HEK293 (cell line): ENCODE measurements around the gene CDCA5.

Experiments used
- KLF17 ChIP-seq: fragments of 450-650 bp; formaldehyde crosslinking; IDR thresholded peaks from 2 replicates; pipeline ENCODE4 v1.5.1; 2016; ENCODE audit warnings: missing biosample characterization, missing genetic modification characterization
- YY1 ChIP-seq: fragments of 450-650 bp; formaldehyde crosslinking; IDR thresholded peaks from 2 replicates; pipeline ENCODE4 v1.5.1; 2018; ENCODE audit warnings: missing biosample characterization, missing genetic modification characterization
- ZNF184 ChIP-seq: fragments of 450-650 bp; IDR thresholded peaks from 2 replicates; pipeline ENCODE4 v1.5.1; 2018; ENCODE audit warnings: missing biosample characterization, mild to moderate bottlenecking, missing genetic modification characterization
- ZNF292 ChIP-seq: fragments of 450-650 bp; formaldehyde crosslinking; IDR thresholded peaks from 2 replicates; pipeline ENCODE4 v1.5.1; 2016; ENCODE audit warnings: low read depth, missing biosample characterization, missing genetic modification characterization, borderline replicate concordance
- ZNF362 ChIP-seq: fragments of 450-650 bp; formaldehyde crosslinking; IDR thresholded peaks from 2 replicates; pipeline ENCODE4 v1.5.1; 2016; ENCODE audit warnings: missing biosample characterization, missing genetic modification characterization
- ZNF530 ChIP-seq: fragments of 450-650 bp; formaldehyde crosslinking; IDR thresholded peaks from 2 replicates; pipeline ENCODE4 v1.5.1; 2016; ENCODE audit warnings: low read depth, missing biosample characterization, missing genetic modification characterization
- ZNF544 ChIP-seq: fragments of 450-650 bp; formaldehyde crosslinking; IDR thresholded peaks from 2 replicates; pipeline ENCODE4 v1.5.0; 2017; ENCODE audit warnings: missing biosample characterization, missing genetic modification characterization

- TF ChIP-seq ZNF184 (tag by site-specific recombination) (no peak), ZNF544 (tag by site-specific recombination) (no peak), ZNF292 (tag by site-specific recombination) (no peak), YY1 (tag by site-specific recombination) (no peak), ZNF362 (tag by site-specific recombination) (no peak), KLF17 (no peak), ZNF530 (tag by site-specific recombination) (no peak)
Measured at GRCh38 chr11:65066315-65066714, 17.5 kb downstream of the CDCA5 start.
